Lower leg skin (tissue), 3 donors: Measurements from ENCODE around the gene FOXP3.

ENCODE experiments used
- CTCF ChIP-seq, 3 donors: fragments of 450-650 bp; IDR thresholded peaks; one replicate each; pipeline ENCODE4 v1.5.1; 2016; ENCODE audit warnings: antibody characterized with exemption in 3 of 3, mild to moderate bottlenecking in 3 of 3, moderate library complexity in 2 of 3
- POLR2A ChIP-seq, 2 donors: fragments of 450-650 bp; IDR thresholded peaks; one replicate each; pipeline ENCODE4 v1.6.1; 2016 to 2017; ENCODE audit warnings: antibody characterized with exemption in 2 of 2, mild to moderate bottlenecking in 1 of 2, moderate library complexity in 1 of 2

GRCh38 chrX:49204709-49205108 is 59.8 kb downstream of the FOXP3 start:
- TF ChIP-seq POLR2A (IDR thresholded peaks at IDR 0.05), result no peak
- TF ChIP-seq CTCF (IDR thresholded peaks at IDR 0.05), result no peak
